Adrenal gland (tissue), 12 donors: ENCODE measurements around the gene GUK1. TPM values are rescaled to one million over a fixed set of nuclear protein-coding genes. Genes with fewer than 3 reads are reported as not detected.

Experiments used
- DNase-seq, 7 donors: peaks; one replicate each; pipeline ENCODE4 v3.0.0-alpha.2; 2019 to 2020
- H3K27ac ChIP-seq, 5 donors: fragments of 200-600 bp; sonication (generic) in 4 of 5; 1 replicate in 3 of 5; 2 replicates in 2 of 5; pipeline versions ENCODE4 v1.5.1 to v1.8.0; 2016 to 2020; ENCODE audit warnings: mild to moderate bottlenecking in 1 of 5
- H3K27me3 ChIP-seq: fragments of 200-600 bp; 2 replicates; pipeline ENCODE4 v1.8.0; 2021
- H3K36me3 ChIP-seq, 2 donors: fragments of 200-600 bp; replicated peaks in 1 of 2; 1 replicate in 1 of 2; 2 replicates in 1 of 2; pipeline versions ENCODE4 v1.5.1 to v1.8.0; 2018 to 2022
- H3K4me1 ChIP-seq, 2 donors: fragments of 200-600 bp; replicated peaks in 1 of 2; 1 replicate in 1 of 2; 2 replicates in 1 of 2; pipeline versions ENCODE4 v1.5.1 to v1.8.0; 2018 to 2021
- H3K4me3 ChIP-seq, 4 donors: fragments of 200-600 bp; sonication (generic) in 3 of 4; one replicate each; pipeline ENCODE4 v1.5.1; 2016 to 2018
- H3K9me3 ChIP-seq, 3 donors: fragments of 200-600 bp; sonication (generic) in 1 of 3; replicated peaks in 1 of 3; 1 replicate in 2 of 3; 2 replicates in 1 of 3; pipeline versions ENCODE4 v1.5.1 to v1.8.0; 2016 to 2021
- POLR2A ChIP-seq, 2 donors: fragments of 450-650 bp; IDR thresholded peaks; one replicate each; pipeline ENCODE4 v1.6.1; 2017; ENCODE audit warnings: antibody characterized with exemption in 2 of 2, mild to moderate bottlenecking in 2 of 2, moderate library complexity in 1 of 2
- WGBS, 4 donors: extraction: QIAGEN DNeasy Blood & Tissue Kit in 2 of 4; methylation state at CpG; one replicate each; pipeline versions ENCODE4 v1.1.5 to v1.1.7; 2013 to 2017; 5-methylcytosine and 5-hydroxymethylcytosine counted together
- intact Hi-C, 2 donors: fragments of 100-400 bp; cut with DNase I; formaldehyde crosslinking; loops; one replicate each; pipeline versions ENCODE4 v1.14.1 to v1.15.0; 2022 to 2023
- polyA plus RNA-seq, 3 donors: library from polyadenylated mRNA; stranded (reverse); fragments of 200-250 nt in 2 of 3; fragments of 350-450 nt in 1 of 3; fragmentation: Illumina TruSeq in 1 of 3; extraction: RNeasy Lipid Tissue Mini Kit (QIAGEN cat#74804) in 1 of 3; gene quantifications; one replicate each; pipeline ENCODE4 v1.2.3, GENCODE V29; 2013 to 2014
- total RNA-seq, 9 donors: library from RNA; depleted of rRNA in 4 of 9; stranded (reverse); fragments of >200 nt in 4 of 9; fragments of 120-200 nt in 1 of 9; fragmentation: NEBNext Ultra II Directional in 1 of 9; extraction: Animal tissue kit (Norgen Biotek cat#: 25700) in 1 of 9; gene quantifications; one replicate each; pipeline versions ENCODE4 v1.1.0 to v1.2.4, GENCODE V29; 2013 to 2023
- TF ChIP-seq, protein P1 (sequence below), 6 experiments: fragments of 450-650 bp in 4 of 6; fragments of 200-600 bp in 2 of 6; sonication (generic) in 1 of 6; IDR thresholded peaks; 1 replicate in 5 of 6; 2 replicates in 1 of 6; pipeline versions ENCODE4 v1.5.1 to v1.8.0; 2016 to 2021; ENCODE audit warnings: antibody characterized with exemption in 6 of 6, mild to moderate bottlenecking in 2 of 6, moderate library complexity in 1 of 6
- donor health status: healthy with polysubstance abuse.
- donor health status: Bipolar disorder and iron deficiency.
- donor health status: DM: yes; HTN: yes; CAD: no.
- donor health status: DM: no; HTN: no; CAD: no.
- donor health status: DM: no; HTN: no; CAD: no.
- donor health status: DM: yes; HTN: yes; CAD: no.

GUK1 gene
- total and polyA plus RNA-seq, 12 donors, result 42.3 to 427 (median 236) TPM

DNA sequence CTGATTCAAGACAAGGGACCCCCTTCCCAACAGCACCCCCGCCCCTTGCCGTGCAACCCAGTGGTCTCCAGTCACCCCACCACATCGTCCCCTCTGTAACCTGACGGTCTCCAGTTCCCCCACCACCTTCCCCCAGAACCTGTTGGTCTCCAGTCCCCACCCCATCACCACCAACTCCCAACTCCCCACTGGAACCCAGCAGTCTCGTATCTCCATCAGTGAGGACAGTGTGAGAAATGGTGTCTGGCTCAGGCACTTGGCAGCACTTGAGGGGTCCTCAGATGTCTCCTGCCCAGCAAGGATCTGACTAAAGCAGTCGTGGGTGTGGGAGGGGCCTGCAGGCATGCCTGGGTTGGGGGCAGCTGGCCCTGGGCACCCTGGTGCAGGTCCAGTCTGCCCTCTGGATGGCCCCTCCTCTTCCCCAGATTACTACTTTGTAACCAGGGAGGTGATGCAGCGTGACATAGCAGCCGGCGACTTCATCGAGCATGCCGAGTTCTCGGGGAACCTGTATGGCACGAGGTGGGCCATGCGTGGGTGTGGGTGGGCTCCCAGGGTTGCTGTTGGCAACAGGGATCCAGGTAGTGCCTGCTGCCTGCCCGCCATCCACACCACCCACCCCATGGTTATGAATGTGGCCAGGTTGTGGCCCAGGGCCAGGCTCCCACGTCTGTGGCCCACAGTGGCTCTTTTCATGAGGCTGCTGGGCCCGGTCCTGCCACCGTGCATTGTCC is 6.5 kb downstream of the GUK1 start:
- TF ChIP-seq POLR2A (IDR thresholded peaks at IDR 0.05), result no peak
- TF ChIP-seq, protein P1, sequence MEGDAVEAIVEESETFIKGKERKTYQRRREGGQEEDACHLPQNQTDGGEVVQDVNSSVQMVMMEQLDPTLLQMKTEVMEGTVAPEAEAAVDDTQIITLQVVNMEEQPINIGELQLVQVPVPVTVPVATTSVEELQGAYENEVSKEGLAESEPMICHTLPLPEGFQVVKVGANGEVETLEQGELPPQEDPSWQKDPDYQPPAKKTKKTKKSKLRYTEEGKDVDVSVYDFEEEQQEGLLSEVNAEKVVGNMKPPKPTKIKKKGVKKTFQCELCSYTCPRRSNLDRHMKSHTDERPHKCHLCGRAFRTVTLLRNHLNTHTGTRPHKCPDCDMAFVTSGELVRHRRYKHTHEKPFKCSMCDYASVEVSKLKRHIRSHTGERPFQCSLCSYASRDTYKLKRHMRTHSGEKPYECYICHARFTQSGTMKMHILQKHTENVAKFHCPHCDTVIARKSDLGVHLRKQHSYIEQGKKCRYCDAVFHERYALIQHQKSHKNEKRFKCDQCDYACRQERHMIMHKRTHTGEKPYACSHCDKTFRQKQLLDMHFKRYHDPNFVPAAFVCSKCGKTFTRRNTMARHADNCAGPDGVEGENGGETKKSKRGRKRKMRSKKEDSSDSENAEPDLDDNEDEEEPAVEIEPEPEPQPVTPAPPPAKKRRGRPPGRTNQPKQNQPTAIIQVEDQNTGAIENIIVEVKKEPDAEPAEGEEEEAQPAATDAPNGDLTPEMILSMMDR (IDR thresholded peaks at IDR 0.05), result no peak
- intact Hi-C loops, result no loop called here
- Histone ChIP-seq H3K9me3 (no peaks in the 10 kb centered on the region), H3K27me3 (no peaks in the 10 kb centered on the region), H3K4me3 (no peak overlapping the region), H3K27ac (no peak overlapping the region), H3K4me1 (peaks cover 8 to 48% of the 10 kb centered on the region in 2 donors), H3K36me3 (peaks cover 0 to 30% of the 10 kb centered on the region in 2 donors)
- peak in 4 of 7 donors; percentile 9 to 50 (median 20) for DNase-seq
- WGBS, 4 donors, result 90 to 94% (median 91%) methylated on average over 5 to 18 of the region's 18 CpGs

DNA sequence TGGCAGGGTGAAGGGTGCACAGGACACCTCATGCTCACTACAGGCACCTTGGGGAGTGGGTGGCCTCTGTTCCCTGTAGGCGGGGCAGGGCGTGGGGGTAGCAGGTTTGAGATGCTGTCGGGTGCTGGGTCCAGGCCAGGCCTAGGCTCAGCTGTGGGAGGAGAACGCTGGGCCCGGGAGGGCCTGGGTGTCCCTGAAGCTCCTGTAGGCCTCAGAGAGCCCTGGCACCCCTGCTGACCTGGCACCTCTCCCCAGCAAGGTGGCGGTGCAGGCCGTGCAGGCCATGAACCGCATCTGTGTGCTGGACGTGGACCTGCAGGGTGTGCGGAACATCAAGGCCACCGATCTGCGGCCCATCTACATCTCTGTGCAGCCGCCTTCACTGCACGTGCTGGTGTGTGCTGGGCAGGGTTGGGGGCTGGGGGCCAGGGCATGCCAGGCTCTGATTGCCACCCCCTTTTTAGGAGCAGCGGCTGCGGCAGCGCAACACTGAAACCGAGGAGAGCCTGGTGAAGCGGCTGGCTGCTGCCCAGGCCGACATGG is 7.1 kb downstream of the GUK1 start:
- TF ChIP-seq, protein P1 (IDR thresholded peaks at IDR 0.05), result no peak
- TF ChIP-seq POLR2A (IDR thresholded peaks at IDR 0.05), result no peak
- 89 to 94% (median 92%) methylated on average over 3 to 20 of the region's 20 CpGs for WGBS, 4 donors
- Histone ChIP-seq H3K4me3 (no peak overlapping the region), H3K4me1 (peaks cover 6 to 42% of the 10 kb centered on the region in 2 donors), H3K9me3 (no peaks in the 10 kb centered on the region), H3K27ac (no peak overlapping the region), H3K36me3 (peaks cover 0 to 27% of the 10 kb centered on the region in 2 donors), H3K27me3 (no peaks in the 10 kb centered on the region)
- peak in 4 of 7 donors; percentile 15 to 39 (median 18) for DNase-seq
- intact Hi-C loops, result no loop called here

DNA sequence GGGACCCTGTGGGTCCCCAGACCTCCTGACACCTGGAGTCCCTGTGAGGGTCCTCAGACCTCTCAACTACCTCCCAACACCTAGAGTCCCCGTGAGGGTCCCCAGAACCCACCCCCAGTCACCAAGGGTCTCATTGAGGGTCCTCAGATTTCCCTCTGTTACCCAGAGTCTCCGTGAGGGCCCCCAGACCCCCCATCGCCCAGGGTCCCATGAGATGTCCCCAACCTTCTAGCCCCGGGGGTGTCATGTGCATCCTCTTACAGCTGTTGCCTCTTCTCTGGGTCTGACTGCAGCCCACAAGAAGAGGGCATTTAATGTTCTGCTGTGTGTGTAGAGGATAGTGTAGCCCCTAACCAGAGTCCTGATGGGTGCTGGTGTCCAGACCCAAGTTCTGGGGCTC is 7.7 kb downstream of the GUK1 start:
- peak overlapping the region in 1 of 5 donors; percentile 90 for H3K27ac ChIP-seq
- H3K36me3 ChIP-seq, result peaks cover 0 to 25% of the 10 kb centered on the region in 2 donors
- WGBS, 4 donors, result 80 to 100% (median 91%) methylated on average over 1 to 4 of the region's 4 CpGs
- H3K4me3 ChIP-seq, result no peak overlapping the region
- H3K9me3 ChIP-seq, result no peaks in the 10 kb centered on the region
- TF ChIP-seq POLR2A (IDR thresholded peaks at IDR 0.05), result no peak
- TF ChIP-seq, protein P1 (IDR thresholded peaks at IDR 0.05), result no peak
- H3K27me3 ChIP-seq, result no peaks in the 10 kb centered on the region
- intact Hi-C loops, result no loop called here
- H3K4me1 ChIP-seq, result peaks cover 6 to 36% of the 10 kb centered on the region in 2 donors
- peak in 2 of 7 donors; percentile 9 to 21 for DNase-seq

DNA sequence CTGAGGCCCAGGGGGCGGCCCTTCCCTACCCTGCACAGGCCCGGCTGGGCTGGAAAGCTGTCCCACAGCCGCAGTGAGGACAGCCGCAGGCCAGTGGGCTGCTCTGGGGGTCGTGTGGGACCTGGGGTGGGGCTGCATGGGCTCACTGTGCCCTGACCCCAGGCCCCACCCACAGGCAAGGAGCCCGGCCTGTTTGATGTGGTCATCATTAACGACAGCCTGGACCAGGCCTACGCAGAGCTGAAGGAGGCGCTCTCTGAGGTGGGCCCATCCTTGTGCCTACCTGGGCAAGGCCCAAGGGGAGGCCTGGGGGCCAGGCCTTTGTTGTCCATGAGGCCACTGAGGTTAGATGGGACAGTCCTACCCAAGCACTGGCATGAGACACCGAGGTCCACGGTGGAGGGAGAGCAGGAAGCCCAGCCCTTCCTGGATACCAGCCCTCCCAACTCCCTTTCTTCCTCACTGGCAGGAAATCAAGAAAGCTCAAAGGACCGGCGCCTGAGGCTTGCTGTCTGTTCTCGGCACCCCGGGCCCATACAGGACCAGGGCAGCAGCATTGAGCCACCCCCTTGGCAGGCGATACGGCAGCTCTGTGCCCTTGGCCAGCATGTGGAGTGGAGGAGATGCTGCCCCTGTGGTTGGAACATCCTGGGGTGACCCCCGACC is 8.2 kb downstream of the GUK1 start:
- no peak overlapping the region for H3K4me3 ChIP-seq
- peaks cover 6 to 31% of the 10 kb centered on the region in 2 donors for H3K4me1 ChIP-seq
- peak overlapping the region in 3 of 5 donors; percentile 50 to 90 (median 78) for H3K27ac ChIP-seq

More for the DNA sequence above, 8.2 kb downstream of the GUK1 start:
- no peaks in the 10 kb centered on the region for H3K9me3 ChIP-seq
- peak in 3 of 7 donors; percentile 17 to 40 (median 24) for DNase-seq
- intact Hi-C loops, result no loop called here
- peaks cover 0 to 25% of the 10 kb centered on the region in 2 donors for H3K36me3 ChIP-seq
- H3K27me3 ChIP-seq, result no peaks in the 10 kb centered on the region
- TF ChIP-seq, protein P1 (IDR thresholded peaks at IDR 0.05), result no peak
- no peak for TF ChIP-seq POLR2A (IDR thresholded peaks at IDR 0.05)
- 40 to 72% (median 65%) methylated on average over 4 to 18 of the region's 18 CpGs; no CpG with 5 or more reads in 1 of the 4 donors for WGBS, 4 donors
